ENCODE measurements around the gene ADGRV1.

GRCh38 chr5:90965110-90965685 lies 406.6 kb downstream of the ADGRV1 start:
- TF ChIP-seq CTCF (IDR thresholded peaks at IDR 0.05), result no peak
- TF ChIP-seq POLR2A (IDR thresholded peaks at IDR 0.05), result peak in 1 of 2 donors; percentile 52
